H9 (cell line): ENCODE measurements around the gene IFNA7. TPM values are rescaled to one million over a fixed set of nuclear protein-coding genes. Genes with fewer than 3 reads are reported as not detected.

Experiments used
- DNase-seq: peaks from one replicate; pipeline ENCODE4 v3.0.0-alpha.2; 2017
- H2AFZ ChIP-seq: one replicate; pipeline ENCODE4 v1.6.1; 2013; ENCODE audit warnings: mild to moderate bottlenecking, low read length, control low read depth, moderate library complexity
- H2AK5ac ChIP-seq: 2 replicates; pipeline ENCODE4 v1.6.1; 2013; ENCODE audit warnings: low read length, control low read depth, mixed read lengths; ENCODE audit not compliant: insufficient read length
- H2BK120ac ChIP-seq: one replicate; pipeline ENCODE4 v1.6.1; 2013; ENCODE audit warnings: low read depth, mild to moderate bottlenecking, low read length, control low read depth, inconsistent platforms; ENCODE audit not compliant: poor library complexity, severe bottlenecking
- H2BK12ac ChIP-seq: 2 replicates; pipeline ENCODE4 v1.6.1; 2013; ENCODE audit warnings: low read length, control low read depth, mixed read lengths, low read depth; ENCODE audit not compliant: insufficient read length
- H2BK15ac ChIP-seq: 2 replicates; pipeline ENCODE4 v1.6.1; 2013; ENCODE audit warnings: low read depth, low read length, control low read depth
- H2BK20ac ChIP-seq: one replicate; pipeline ENCODE4 v1.6.1; 2013; ENCODE audit warnings: low read depth, mild to moderate bottlenecking, low read length, control low read depth, inconsistent platforms; ENCODE audit not compliant: poor library complexity, severe bottlenecking
- H2BK5ac ChIP-seq: 2 replicates; pipeline ENCODE4 v1.6.1; 2013; ENCODE audit warnings: low read length, control low read depth, mixed read lengths; ENCODE audit not compliant: insufficient read length
- H3K14ac ChIP-seq: 2 replicates; pipeline ENCODE4 v1.6.1; 2013; ENCODE audit warnings: low read length, control low read depth; ENCODE audit not compliant: insufficient read depth
- H3K18ac ChIP-seq: 2 replicates; pipeline ENCODE4 v1.6.1; 2013; ENCODE audit warnings: low read depth, mild to moderate bottlenecking, mixed read lengths, low read length, control low read depth; ENCODE audit not compliant: insufficient read length
- H3K23ac ChIP-seq: 2 replicates; pipeline ENCODE4 v1.6.1; 2013; ENCODE audit warnings: low read length, control low read depth, mixed read lengths, low read depth; ENCODE audit not compliant: insufficient read length
- H3K23me2 ChIP-seq: 2 replicates; pipeline ENCODE4 v1.6.1; 2013; ENCODE audit warnings: low read depth, mild to moderate bottlenecking, mixed read lengths, low read length, control low read depth; ENCODE audit not compliant: insufficient read length, poor library complexity, severe bottlenecking
- H3K27ac ChIP-seq: 2 replicates; pipeline ENCODE4 v1.5.1; 2013; ENCODE audit warnings: low read length, control low read depth, mixed read lengths, low read depth; ENCODE audit not compliant: insufficient read length
- H3K27me3 ChIP-seq: 2 replicates; pipeline ENCODE4 v1.6.1; 2013; ENCODE audit warnings: low read length, control low read depth, inconsistent platforms; ENCODE audit not compliant: insufficient read depth
- H3K4ac ChIP-seq: 2 replicates; pipeline ENCODE4 v1.6.1; 2013; ENCODE audit warnings: low read depth, mild to moderate bottlenecking, control low read depth, inconsistent platforms, low read length, moderate library complexity
- H3K4me1 ChIP-seq: 2 replicates; pipeline ENCODE4 v1.6.1; 2013; ENCODE audit warnings: low read length, control low read depth, inconsistent platforms; ENCODE audit not compliant: insufficient read depth
- H3K4me2 ChIP-seq: 2 replicates; pipeline ENCODE4 v1.6.1; 2013; ENCODE audit warnings: low read length, control low read depth, mixed read lengths; ENCODE audit not compliant: insufficient read length, insufficient read depth
- H3K56ac ChIP-seq: 2 replicates; pipeline ENCODE4 v1.6.1; 2013; ENCODE audit warnings: low read depth, mild to moderate bottlenecking, mixed read lengths, low read length, control low read depth; ENCODE audit not compliant: insufficient read length
- H3K79me1 ChIP-seq: 2 replicates; pipeline ENCODE4 v1.6.1; 2013; ENCODE audit warnings: low read depth, mild to moderate bottlenecking, moderate library complexity, low read length, control low read depth, inconsistent platforms; ENCODE audit not compliant: insufficient read depth, poor library complexity, severe bottlenecking
- H3K79me2 ChIP-seq: 2 replicates; pipeline ENCODE4 v1.6.1; 2013; ENCODE audit warnings: low read length, control low read depth, inconsistent platforms; ENCODE audit not compliant: insufficient read depth
- H3K9ac ChIP-seq: 2 replicates; pipeline ENCODE4 v1.6.1; 2013; ENCODE audit warnings: low read length, control low read depth, mixed read lengths; ENCODE audit not compliant: insufficient read length; ENCODE audit errors: extremely low read depth
- H3K9me3 ChIP-seq: one replicate; pipeline ENCODE4 v1.6.1; 2013; ENCODE audit warnings: low read depth, low read length, inconsistent platforms; ENCODE audit not compliant: control insufficient read depth
- H3T11ph ChIP-seq: one replicate; pipeline ENCODE4 v1.6.1; 2013; ENCODE audit warnings: mild to moderate bottlenecking, low read length, control low read depth, inconsistent platforms
- H4K20me1 ChIP-seq: one replicate; pipeline ENCODE4 v1.6.1; 2013; ENCODE audit not compliant: control insufficient read depth, insufficient read length, insufficient read depth
- H4K5ac ChIP-seq: 2 replicates; pipeline ENCODE4 v1.6.1; 2013; ENCODE audit warnings: low read depth, mild to moderate bottlenecking, mixed read lengths, low read length, control low read depth; ENCODE audit not compliant: insufficient read length
- H4K8ac ChIP-seq: replicated peaks from 2 replicates; pipeline ENCODE4 v1.6.1; 2013; ENCODE audit warnings: low read length, control low read depth, mixed read lengths, low read depth; ENCODE audit not compliant: insufficient read length
- H4K91ac ChIP-seq: 2 replicates; pipeline ENCODE4 v1.6.1; 2013; ENCODE audit warnings: low read depth, mild to moderate bottlenecking, moderate library complexity, mixed read lengths, low read length, control low read depth; ENCODE audit not compliant: insufficient read length
- H3K27ac Mint-ChIP-seq, 3 experiments: 2 replicates in 2 of 3; 3 replicates in 1 of 3; pipeline ENCODE4 v1.8.0; 2020 to 2021; ENCODE audit warnings: mixed read lengths in 3 of 3, mild to moderate bottlenecking in 1 of 3, moderate library complexity in 1 of 3
- H3K27me3 Mint-ChIP-seq: 2 replicates; pipeline ENCODE4 v1.8.0; 2021; ENCODE audit warnings: low read depth, mild to moderate bottlenecking, moderate library complexity, mixed read lengths
- H3K36me3 Mint-ChIP-seq, 3 experiments: 2 replicates in 2 of 3; 3 replicates in 1 of 3; pipeline ENCODE4 v1.8.0; 2020 to 2021; ENCODE audit warnings: low read depth in 3 of 3, mixed read lengths in 3 of 3; ENCODE audit not compliant: insufficient read depth in 1 of 3
- H3K4me1 Mint-ChIP-seq, 2 experiments: 2 replicates each; pipeline ENCODE4 v1.8.0; 2020; ENCODE audit warnings: mixed read lengths in 2 of 2
- H3K4me3 Mint-ChIP-seq, 2 experiments: 2 replicates in 1 of 2; 3 replicates in 1 of 2; pipeline ENCODE4 v1.8.0; 2020 to 2021; ENCODE audit warnings: mild to moderate bottlenecking in 2 of 2, mixed read lengths in 2 of 2, moderate library complexity in 1 of 2
- H3K9me3 Mint-ChIP-seq, 2 experiments: 2 replicates in 1 of 2; 3 replicates in 1 of 2; pipeline ENCODE4 v1.8.0; 2020; ENCODE audit warnings: mild to moderate bottlenecking in 2 of 2, mixed read lengths in 2 of 2, moderate library complexity in 1 of 2
- total RNA-seq: library from RNA; stranded (reverse); gene quantifications from 2 replicates; pipeline ENCODE4 v1.2.1, GENCODE V29; 2021
- TF ChIP-seq, protein P1 (sequence below): fragments of 200-600 bp; sonication (generic); conservative IDR thresholded peaks from 3 replicates; pipeline ENCODE4 v1.8.0; 2021; ENCODE audit warnings: antibody characterized with exemption, mild to moderate bottlenecking

IFNA7 gene
- total RNA-seq, 1 experiment from 2014 or later: not detected

DNA sequence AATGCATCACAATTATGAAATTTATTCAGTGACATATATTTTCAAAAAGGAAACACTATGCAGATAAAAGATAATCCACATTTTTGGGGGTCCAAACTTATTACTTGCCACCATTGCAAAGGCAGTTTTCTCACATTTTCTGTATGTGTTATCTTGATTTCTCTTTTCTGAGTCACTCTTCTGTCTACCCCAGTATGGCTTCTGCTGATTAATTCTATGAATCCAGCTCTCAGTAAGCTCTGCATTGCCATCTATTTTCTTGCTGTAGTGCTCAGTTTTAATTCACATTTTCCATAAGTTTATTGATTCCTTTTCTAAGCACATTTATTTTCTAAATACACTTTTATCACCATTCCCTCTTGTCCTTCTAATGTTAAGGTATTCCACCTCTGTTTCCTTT lies 3.2 kb upstream of the IFNA7 start:
- Histone ChIP-seq H3K79me1 (no peaks in the 10 kb centered on the region), H3K4me1 (no peaks in the 10 kb centered on the region), H4K8ac (no peak overlapping the region), H3K56ac (no peak overlapping the region), H3K18ac (no peak overlapping the region), H4K5ac (no peak overlapping the region), H2BK12ac (no peak overlapping the region), H3K14ac (no peak overlapping the region), H3K27ac (no peak overlapping the region), H2BK20ac (no peak overlapping the region), H3K4ac (no peak overlapping the region), H3K79me2 (no peaks in the 10 kb centered on the region), H3K23ac (no peak overlapping the region), H3K27me3 (no peaks in the 10 kb centered on the region), H3K23me2 (no peaks in the 10 kb centered on the region), H3K9me3 (no peaks in the 10 kb centered on the region), H2BK15ac (no peak overlapping the region), H3K9ac (no peak overlapping the region), H4K91ac (no peak overlapping the region), H3T11ph (no peak overlapping the region), H3K4me2 (no peak overlapping the region), H2AFZ (no peak overlapping the region), H2AK5ac (no peak overlapping the region), H4K20me1 (no peaks in the 10 kb centered on the region), H2BK120ac (no peak overlapping the region), H2BK5ac (no peak overlapping the region)
- Mint-ChIP-seq H3K9me3 (peaks cover 2 to 4% of the 10 kb centered on the region in 2 experiments; a peak in 2 of 5 replicates), H3K4me1 (no peaks in the 10 kb centered on the region), H3K27ac (no peak overlapping the region), H3K27me3 (peaks cover 7% of the 10 kb centered on the region), H3K36me3 (no peaks in the 10 kb centered on the region), H3K4me3 (no peak overlapping the region)
- no peak for DNase-seq
- TF ChIP-seq, protein P1, sequence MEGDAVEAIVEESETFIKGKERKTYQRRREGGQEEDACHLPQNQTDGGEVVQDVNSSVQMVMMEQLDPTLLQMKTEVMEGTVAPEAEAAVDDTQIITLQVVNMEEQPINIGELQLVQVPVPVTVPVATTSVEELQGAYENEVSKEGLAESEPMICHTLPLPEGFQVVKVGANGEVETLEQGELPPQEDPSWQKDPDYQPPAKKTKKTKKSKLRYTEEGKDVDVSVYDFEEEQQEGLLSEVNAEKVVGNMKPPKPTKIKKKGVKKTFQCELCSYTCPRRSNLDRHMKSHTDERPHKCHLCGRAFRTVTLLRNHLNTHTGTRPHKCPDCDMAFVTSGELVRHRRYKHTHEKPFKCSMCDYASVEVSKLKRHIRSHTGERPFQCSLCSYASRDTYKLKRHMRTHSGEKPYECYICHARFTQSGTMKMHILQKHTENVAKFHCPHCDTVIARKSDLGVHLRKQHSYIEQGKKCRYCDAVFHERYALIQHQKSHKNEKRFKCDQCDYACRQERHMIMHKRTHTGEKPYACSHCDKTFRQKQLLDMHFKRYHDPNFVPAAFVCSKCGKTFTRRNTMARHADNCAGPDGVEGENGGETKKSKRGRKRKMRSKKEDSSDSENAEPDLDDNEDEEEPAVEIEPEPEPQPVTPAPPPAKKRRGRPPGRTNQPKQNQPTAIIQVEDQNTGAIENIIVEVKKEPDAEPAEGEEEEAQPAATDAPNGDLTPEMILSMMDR: no peak
